GM12865 (cell line): ENCODE measurements around the gene COL5A2.

Experiments
- DNase-seq: peaks from one replicate; pipeline ENCODE4 v3.0.0; 2010; ENCODE audit warnings: low read depth
- H3K4me3 ChIP-seq: 2 replicates; pipeline ENCODE4 v1.5.1; 2011; ENCODE audit warnings: mild to moderate bottlenecking, low read depth, low read length, control low read depth
- CTCF ChIP-seq: IDR thresholded peaks from 2 replicates; pipeline ENCODE4 v1.5.1; 2011; ENCODE audit warnings: low read length, control low read depth, low read depth, inconsistent platforms; ENCODE audit not compliant: insufficient read depth; ENCODE audit errors: missing control alignments

The COL5A2 gene

GRCh38 chr2:189086710-189087109 is 92.9 kb downstream of the COL5A2 start:
- TF ChIP-seq CTCF, result no peak
- no peak for DNase-seq
- H3K4me3 ChIP-seq, result no peak overlapping the region

GRCh38 chr2:189086250-189086649 is 93.3 kb downstream of the COL5A2 start:
- no peak for DNase-seq
- no peak overlapping the region for H3K4me3 ChIP-seq
- TF ChIP-seq CTCF, result no peak

GRCh38 chr2:189083606-189084005 is 96.0 kb downstream of the COL5A2 start:
- no peak for TF ChIP-seq CTCF
- no peak for DNase-seq
- no peak overlapping the region for H3K4me3 ChIP-seq

- no peak for DNase-seq
- no peak for TF ChIP-seq CTCF
- H3K4me3 ChIP-seq, result no peak overlapping the region
Observed at GRCh38 chr2:189083106-189083505, 96.5 kb downstream of the COL5A2 start.

- TF ChIP-seq CTCF, result no peak
- no peak for DNase-seq
- H3K4me3 ChIP-seq, result no peak overlapping the region
Observed at GRCh38 chr2:189082376-189082975, 97.1 kb downstream of the COL5A2 start.

- no peak for DNase-seq
- no peak overlapping the region for H3K4me3 ChIP-seq
- no peak for TF ChIP-seq CTCF
Observed at GRCh38 chr2:189076572-189076971, 103.0 kb downstream of the COL5A2 start.

- no peak overlapping the region for H3K4me3 ChIP-seq
- no peak for TF ChIP-seq CTCF
- DNase-seq, result no peak
Observed at GRCh38 chr2:189076120-189076519, 103.4 kb downstream of the COL5A2 start.
